ENCODE results near the gene AATF. TPM values are rescaled to one million over a fixed set of nuclear protein-coding genes. Genes with fewer than 3 reads are reported as not detected.

Gene AATF
- total and polyA plus RNA-seq, 11 donors = 15.2 to 51.6 (median 28.9) TPM

DNA sequence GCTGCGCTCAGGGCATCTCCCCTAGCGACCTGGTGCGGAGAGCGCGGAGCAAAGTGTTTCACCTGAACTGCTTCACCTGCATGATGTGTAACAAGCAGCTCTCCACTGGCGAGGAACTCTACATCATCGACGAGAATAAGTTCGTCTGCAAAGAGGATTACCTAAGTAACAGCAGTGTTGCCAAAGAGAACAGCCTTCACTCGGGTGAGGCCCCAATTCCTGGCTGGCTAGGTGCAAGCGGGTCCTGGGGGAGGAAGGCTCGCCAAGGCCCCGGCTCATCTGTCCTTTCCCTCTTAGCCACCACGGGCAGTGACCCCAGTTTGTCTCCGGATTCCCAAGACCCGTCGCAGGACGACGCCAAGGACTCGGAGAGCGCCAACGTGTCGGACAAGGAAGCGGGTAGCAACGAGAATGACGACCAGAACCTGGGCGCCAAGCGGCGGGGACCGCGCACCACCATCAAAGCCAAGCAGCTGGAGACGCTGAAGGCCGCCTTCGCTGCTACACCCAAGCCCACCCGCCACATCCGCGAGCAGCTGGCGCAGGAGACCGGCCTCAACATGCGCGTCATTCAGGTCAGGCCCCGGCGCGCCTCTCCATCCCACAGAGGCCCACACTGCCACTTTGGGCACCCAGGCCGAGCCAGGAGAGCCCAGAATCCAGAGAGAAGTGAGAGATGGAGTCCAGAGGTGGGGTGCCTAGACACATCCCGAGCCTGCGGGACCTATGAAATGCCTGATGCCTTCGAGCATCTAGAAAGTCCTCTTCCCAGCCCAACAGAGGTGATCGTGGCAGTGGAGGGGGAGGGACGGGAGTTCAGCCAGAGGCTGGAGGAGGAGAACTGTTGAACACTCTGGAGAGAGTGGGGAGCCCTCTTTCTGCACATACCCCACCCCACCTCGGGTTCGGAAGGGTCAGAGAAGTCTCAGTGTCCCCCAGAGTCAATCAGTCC lies 8.2 kb upstream of the AATF start:
- Histone ChIP-seq H3K36me3 (no peaks in the 10 kb centered on the region), H3K27ac (no peak overlapping the region), H3K9me3 (no peaks in the 10 kb centered on the region), H3K4me1 (peaks cover 7 to 58% (median 44%) of the 10 kb centered on the region in 12 donors), H3K27me3 (peaks cover 91 to 100% (median 100%) of the 10 kb centered on the region in 9 donors), H3K4me3 (no peak overlapping the region)
- TF ChIP-seq POLR2A (IDR thresholded peaks at IDR 0.05) (no peak), CTCF (IDR thresholded peaks at IDR 0.05) (no peak)
- ATAC-seq (no peak), DNase-seq (no peak)
- 8 to 11% (median 9%) methylated on average over 34 to 52 of the region's 52 CpGs for WGBS, 4 donors
- intact Hi-C loops (cut with DNase I) = loop anchor here in 1 of 10 donors (10.0 kb wide), 1 partner anchor 346 kb away; the partner anchor contains the start of gene DHRS11

GRCh38 chr17:36941265-36942010 lies 7.3 kb upstream of the AATF start:
- no peak overlapping the region for H3K27ac ChIP-seq
- intact Hi-C loops (cut with DNase I) = loop anchor here in 1 of 10 donors (10.0 kb wide), 1 partner anchor 347 kb away; the partner anchor contains the start of gene DHRS11
- peak overlapping the region in 1 of 12 donors; percentile 43 for H3K4me3 ChIP-seq
- no peak for ATAC-seq
- H3K36me3 ChIP-seq = no peaks in the 10 kb centered on the region
- H3K9me3 ChIP-seq = no peaks in the 10 kb centered on the region
- WGBS, 4 donors = 17 to 22% (median 21%) methylated on average over 16 to 17 of the region's 17 CpGs
- TF ChIP-seq POLR2A (IDR thresholded peaks at IDR 0.05) = no peak
- no peak for TF ChIP-seq CTCF (IDR thresholded peaks at IDR 0.05)
- H3K27me3 ChIP-seq = peaks cover 91 to 100% (median 100%) of the 10 kb centered on the region in 9 donors
- DNase-seq = no peak
- H3K4me1 ChIP-seq = peaks cover 3 to 50% (median 36%) of the 10 kb centered on the region in 12 donors

- H3K9me3 ChIP-seq = no peaks in the 10 kb centered on the region
- peak overlapping the region in 10 of 12 donors; percentile 2 to 43 (median 18) for H3K4me3 ChIP-seq
- no peaks in the 10 kb centered on the region for H3K36me3 ChIP-seq
- H3K27ac ChIP-seq = no peak overlapping the region
- peak in 1 of 4 donors; percentile 24 for ATAC-seq
- no peak for TF ChIP-seq CTCF (IDR thresholded peaks at IDR 0.05)
- TF ChIP-seq POLR2A (IDR thresholded peaks at IDR 0.05) = no peak
- peaks cover 3 to 43% (median 30%) of the 10 kb centered on the region in 12 donors for H3K4me1 ChIP-seq
- 3 to 6% (median 4%) methylated on average over 36 to 57 of the region's 57 CpGs for WGBS, 4 donors
- DNase-seq = no peak
- H3K27me3 ChIP-seq = peaks cover 87 to 100% (median 100%) of the 10 kb centered on the region in 9 donors
- intact Hi-C loops (cut with DNase I) = loop anchor here in 1 of 10 donors (10.0 kb wide), 1 partner anchor 347 kb away; the partner anchor contains the start of gene DHRS11
These were observed 6.6 kb upstream of the AATF start for GRCh38 chr17:36942019-36942599.
